DMS114 treated with DMSO at 0.1 percent for 48 hours (cell line): ENCODE measurements around the gene NOL12.
"Not testable (repeated sequence)": the region's sequence is repeated elsewhere in the genome, so short reads cannot be mapped to it uniquely, and the experiment has no call there.

Experiments
- DNase-seq: peaks from one replicate; lab custom pipeline; 2025; ENCODE audit not compliant: unreplicated experiment; lab: John Stamatoyannopoulos, UW

The NOL12 gene

GRCh38 chr22:37679670-37680069, 6.5 kb upstream of the NOL12 start:
- DNase-seq, result no peak

GRCh38 chr22:37680191-37680851, 5.8 kb upstream of the NOL12 start:
- DNase-seq, result no peak

DNA sequence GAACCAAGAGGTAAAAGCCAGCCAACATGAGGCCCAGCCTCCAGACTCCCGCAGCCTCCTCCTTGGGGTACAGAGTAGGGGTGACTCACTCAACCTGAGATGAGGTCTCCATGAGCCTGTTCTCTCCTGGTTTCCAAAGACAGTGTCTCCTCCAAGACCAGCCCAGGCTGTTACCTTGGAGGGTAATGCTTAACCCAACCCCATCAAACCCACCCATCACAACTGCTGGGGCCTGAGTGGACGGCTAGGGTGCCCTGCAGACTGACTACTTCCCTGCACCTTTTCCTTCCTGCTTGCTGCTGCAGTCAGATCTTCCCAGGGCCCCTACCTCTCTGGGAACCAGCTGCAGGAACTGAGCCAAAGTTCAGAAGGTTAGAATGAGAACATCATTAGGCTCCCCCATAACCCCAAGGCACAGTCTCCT, 5.1 kb upstream of the NOL12 start:
- DNase-seq, result no peak

DNA sequence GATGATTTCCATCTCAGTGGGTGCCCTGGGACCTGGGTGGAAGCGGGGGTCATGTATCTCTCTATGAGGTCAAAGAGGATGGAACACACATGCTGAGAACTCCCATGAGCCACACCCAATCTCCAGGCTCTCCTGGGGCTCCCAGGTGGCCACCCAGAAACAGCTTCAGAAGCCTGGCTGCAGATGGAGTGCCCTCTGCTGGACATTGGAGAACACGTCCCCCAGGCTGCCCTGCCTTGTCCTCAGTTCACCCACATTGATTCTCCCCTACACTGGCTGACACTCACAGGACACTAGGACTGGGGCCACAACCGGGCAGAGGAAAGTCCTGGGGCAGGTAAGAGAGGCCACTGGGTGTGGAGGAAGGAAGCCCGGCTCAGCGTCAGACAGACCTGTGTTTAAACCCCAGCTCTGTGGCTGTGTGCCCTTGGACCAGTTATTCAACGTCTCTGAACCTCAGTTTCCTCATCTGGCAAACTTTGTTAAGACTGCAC, 4.5 kb upstream of the NOL12 start:
- peak; percentile 40 for DNase-seq

GRCh38 chr22:37684803-37685615, 1.1 kb upstream of the NOL12 start:
- no peak for DNase-seq

DNA sequence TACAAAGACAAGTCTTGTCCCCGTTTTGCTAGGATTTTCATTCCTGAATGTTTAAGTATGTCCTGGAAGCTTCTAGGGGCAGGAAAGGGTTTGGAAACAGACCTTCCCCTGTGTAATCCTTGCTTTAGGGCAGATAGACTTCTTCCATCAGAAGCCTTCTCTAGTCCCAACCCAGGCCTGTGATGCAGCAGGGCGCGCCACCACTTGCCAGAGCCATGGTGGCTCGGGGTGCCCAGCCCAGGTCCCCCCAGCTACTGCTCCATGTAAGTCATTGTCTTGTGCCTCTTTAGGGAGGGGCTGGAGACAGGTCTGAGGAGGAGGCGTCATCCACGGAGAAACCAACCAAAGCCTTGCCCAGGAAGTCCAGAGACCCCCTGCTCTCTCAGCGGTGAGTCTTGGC, 4.3 kb downstream of the NOL12 start:
- DNase-seq, result no peak

- DNase-seq, result no peak
Observed at GRCh38 chr22:37690901-37691504, 4.9 kb downstream of the NOL12 start.

DNA sequence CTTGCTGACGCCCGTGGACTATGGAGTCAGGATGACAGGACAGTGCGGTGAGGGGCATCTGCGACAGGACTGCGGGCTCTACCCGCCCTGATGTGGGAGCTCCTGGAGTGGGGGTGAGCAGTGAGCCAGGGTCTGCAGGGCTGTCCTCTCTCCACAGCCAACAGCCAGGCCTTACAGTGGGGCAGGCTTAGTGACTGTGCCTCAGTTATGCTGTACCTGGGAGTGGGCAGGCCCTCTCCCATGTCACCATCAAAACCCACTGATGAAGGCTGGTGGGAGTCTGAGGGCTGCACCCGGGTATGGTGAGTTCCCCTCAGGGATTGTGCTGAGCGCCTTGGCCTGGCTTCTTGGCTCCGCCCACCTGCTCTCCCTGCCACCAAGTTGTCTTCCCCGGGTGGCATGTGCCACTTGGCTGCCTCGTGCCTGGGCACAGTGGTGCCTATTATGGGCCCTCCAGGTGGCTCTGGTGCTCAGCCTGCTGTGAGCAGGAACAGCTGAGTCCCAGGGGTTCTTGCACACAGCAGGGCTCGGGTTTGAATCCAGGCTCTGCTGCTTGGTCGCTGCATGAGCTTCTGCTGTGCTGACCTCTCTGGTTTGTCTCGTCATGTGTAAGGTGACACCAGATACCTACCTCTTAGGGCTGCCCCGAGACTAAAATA, 6.6 kb downstream of the NOL12 start:
- DNase-seq, result no peak

- DNase-seq, result not testable (repeated sequence)
Observed at GRCh38 chr22:37694131-37694530, 8.0 kb downstream of the NOL12 start.

DNA sequence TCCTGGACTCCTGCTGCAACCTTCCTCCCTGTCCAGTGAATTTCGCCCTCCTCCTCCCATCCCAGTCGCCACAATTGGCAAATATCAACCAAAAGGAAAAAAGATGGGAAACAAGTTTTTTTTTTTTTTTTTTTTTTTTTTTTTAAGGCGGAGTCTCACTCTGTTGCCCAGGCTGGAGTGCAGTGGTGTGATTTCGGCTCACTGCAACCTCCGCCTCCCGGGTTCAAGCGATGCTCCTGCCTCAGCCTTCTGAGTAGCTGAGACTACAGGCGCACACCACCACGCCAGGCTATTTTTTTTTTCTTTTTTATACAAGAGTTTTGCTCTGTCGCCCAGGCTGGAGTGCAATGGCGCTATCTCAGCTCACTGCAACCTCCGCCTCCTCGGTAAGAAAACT, 10.1 kb downstream of the NOL12 start:
- DNase-seq, result not testable (repeated sequence)

DNA sequence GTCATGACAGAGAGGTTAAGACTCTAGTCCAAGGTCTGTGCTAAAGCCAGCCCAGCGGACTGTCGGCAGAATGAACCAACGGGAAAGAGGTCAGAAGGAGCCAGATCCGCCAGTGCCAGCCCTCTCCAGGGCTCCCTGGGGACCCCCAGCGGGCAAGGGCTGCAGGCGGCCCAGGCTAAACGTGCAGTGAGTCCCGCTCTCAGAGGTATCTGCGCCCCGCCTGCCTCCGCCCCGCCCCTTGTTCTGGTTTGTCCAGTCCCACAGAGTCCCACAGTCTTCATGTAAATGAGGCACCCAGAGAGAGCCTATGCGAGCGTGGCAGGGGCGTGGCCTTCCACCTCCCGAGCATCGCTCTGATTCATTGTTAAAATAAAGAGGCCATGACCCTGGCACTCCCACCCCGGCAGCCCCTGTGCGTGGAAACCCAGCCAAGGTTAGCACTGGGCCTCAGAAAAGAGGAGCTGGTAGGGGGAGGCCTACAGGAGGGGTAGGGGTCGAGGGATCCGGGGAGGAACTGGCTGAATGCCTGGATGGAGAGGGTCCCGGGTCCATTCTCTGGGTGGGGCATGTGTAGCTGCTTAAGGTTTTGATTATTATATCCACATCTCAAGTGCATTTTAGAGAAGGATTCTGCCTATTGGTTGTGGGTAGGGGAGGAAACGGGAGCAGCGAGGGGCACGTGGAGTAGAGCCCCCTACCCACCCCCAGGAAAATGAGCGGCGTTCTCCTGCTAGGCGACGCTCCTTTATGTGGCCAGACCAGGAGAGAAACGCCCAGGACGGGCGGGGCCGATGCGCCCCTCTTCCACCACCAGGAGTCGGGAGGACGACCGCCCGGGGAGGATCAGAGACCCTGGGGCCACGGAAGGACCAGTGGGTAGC, 10.8 kb downstream of the NOL12 start, which contains the start of gene TRIOBP:
Gene TRIOBP, plus strand, starts transcription at position 392 of the 881 bp plus-strand sequence. CDS start 4,318 bp downstream, outside the sequence.
- DNase-seq, result no peak

- no peak for DNase-seq
Observed at GRCh38 chr22:37697538-37697835, 11.3 kb downstream of the NOL12 start.

DNA sequence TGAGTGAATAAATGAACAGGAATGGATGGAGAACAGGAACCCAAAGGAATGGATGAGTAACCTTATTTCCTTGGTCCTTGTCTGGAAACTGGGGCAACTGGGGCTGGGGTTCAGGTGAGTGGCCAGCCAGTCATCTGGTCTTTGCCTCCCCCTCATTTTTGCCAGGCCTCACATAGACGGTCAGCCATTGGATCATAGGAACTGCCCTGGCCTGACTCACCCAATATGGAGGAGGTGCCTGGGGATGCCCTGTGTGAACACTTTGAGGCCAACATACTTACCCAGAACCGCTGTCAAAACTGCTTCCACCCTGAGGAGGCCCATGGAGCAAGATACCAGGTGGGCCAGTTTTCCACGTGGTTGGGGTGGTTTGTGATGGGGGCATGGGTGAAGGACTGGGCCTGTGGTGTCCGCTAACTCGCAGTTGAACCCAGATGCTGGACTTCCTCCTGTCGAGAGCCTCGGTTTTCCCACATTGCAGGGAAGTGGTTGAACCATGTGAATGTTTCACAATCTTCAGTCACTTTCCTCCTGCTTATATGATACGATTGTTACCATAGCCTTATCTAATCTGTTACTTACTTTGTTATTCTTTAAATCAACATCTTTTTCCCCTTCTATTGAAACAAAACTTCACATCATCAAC, 15.1 kb downstream of the NOL12 start:
- no peak for DNase-seq

DNA sequence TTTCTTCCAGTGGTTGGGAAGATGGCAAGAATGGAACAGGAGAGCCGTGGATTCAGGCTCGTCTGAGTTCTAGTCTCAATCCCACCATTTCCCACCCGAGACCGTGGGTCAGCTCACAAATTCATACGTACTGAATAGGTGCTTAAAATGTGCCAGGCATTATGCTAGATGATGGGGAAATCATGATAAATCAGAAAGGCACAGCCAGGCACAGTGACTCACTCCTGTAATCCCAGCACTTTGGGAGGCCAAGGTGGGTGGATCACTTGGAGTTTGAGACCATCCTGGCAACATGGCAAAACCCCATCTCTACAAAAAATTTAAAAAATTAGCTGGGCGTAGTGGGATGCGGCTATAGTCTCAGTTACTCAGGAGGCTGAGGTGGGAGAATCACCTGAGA, 17.8 kb downstream of the NOL12 start:
- DNase-seq, result no peak

DNA sequence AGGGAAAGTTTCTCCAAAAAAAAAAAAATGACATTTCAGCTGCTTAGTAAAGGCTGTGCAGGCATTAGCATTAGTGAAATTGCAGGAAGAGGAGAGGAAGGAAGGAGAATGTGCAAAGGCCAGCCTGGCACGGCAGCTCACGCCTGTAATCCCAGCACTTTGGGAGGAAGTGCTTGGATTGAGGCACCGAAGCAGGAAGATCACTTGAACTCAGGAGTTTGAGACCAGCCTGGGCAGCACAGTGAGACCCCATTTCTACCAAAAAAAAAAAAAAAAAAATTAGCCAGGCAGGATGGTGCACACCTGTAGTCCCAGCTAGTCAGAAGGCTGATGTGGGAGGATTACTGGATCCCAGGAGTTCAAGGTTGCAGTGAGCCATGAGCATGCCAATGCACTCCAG, 18.5 kb downstream of the NOL12 start:
- no peak for DNase-seq

- DNase-seq, result no peak
Observed at GRCh38 chr22:37705205-37705604, 19.1 kb downstream of the NOL12 start.

- no peak for DNase-seq
Observed at GRCh38 chr22:37708580-37709444, 22.7 kb downstream of the NOL12 start.

- DNase-seq, result no peak
Observed at GRCh38 chr22:37709445-37709765, 23.3 kb downstream of the NOL12 start.

GRCh38 chr22:37710675-37711074, 24.5 kb downstream of the NOL12 start:
- DNase-seq, result no peak
